CD4-positive, alpha-beta T cell treated with Interleukin-12 subunit alpha and Interleukin-12 subunit beta, for 1 hour (primary cell): ENCODE results near the gene FAR2.
A peak's percentile ranks its signal among the peaks of the same experiment; 100 is the strongest.
"Not testable (repeated sequence)": the region's sequence is repeated elsewhere in the genome, so short reads cannot be mapped to it uniquely, and the experiment has no call there.

ENCODE experiments used
- DNase-seq: peaks from one replicate; pipeline ENCODE4 v3.0.0-alpha.2; 2020

The FAR2 gene

GRCh38 chr12:29148911-29149690, at the start of gene FAR2:
FAR2 (plus strand) TSS chr12:29149278; CDS start chr12:29270450, 121,172 bp downstream.
- peak; percentile 56 for DNase-seq

GRCh38 chr12:29102741-29103140, 46.3 kb upstream of the FAR2 start:
- peak; percentile 43 for DNase-seq

- DNase-seq: peak; percentile 76
These were observed 45.5 kb upstream of the FAR2 start for GRCh38 chr12:29103539-29103974.

DNA sequence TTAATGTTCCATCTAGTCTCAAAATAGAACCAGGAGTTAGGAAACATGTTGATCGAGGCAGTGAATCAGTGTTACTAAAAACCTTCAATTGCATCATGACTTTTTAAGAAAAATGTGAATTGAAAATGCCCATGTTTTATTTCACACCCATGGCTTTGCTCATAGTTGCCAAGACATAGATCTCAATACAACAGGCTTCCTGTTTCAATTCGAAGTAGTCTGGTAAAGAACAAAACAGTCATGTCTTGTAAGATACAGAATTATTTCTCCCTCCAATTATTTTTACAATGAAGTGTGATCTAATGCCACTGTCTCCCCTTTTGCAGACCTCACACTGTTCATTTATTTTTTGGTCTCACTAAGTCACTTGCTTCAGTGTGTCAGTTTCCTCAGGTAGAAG, 44.6 kb upstream of the FAR2 start:
- peak; percentile 15 for DNase-seq

DNA sequence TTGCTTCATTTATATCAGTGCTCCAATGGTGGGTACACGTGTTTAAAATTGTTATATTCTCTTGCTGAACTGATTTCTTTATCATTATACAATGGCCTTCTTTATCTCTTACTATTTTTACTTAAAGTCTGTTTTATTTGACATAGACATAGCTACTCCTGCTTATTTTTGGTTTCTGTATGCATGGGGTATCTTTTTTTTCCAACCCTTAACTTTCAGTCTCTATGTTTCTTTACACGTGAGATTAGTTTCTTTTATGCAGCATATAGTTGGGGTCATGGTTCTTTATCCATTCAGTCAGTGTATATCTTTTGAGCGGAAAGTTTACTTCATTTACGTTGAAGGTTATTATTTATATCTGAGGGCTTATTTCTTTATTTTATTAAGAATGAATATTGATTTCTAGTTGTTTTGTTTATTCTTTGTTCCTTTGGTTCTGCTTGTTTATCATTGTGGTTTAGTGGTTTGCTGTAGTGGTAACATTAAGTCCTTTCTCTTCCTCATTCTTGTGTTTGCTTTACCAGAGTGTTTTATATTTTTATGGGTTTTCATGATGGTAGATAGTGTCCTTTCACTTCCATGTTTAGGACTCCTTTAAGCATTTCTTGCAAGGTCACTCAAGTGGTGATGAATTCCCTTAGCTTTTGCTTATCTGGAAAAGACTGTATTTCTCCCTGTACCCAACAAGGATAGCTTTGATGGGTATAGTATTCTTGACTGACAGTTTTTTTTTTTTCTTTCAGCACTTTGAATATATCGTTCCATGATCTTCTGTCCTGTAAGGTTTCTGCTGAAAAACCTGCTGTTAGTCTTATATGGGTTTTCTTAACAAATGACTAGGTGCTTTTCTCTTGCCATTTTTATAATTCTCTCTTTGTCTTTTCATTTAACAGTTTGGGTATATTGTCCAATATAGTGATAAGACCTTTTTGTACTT, 38.3 kb upstream of the FAR2 start:
- no peak for DNase-seq

- no peak for DNase-seq
These were observed 36.0 kb upstream of the FAR2 start for GRCh38 chr12:29113101-29113500.

GRCh38 chr12:29116414-29116813, 32.7 kb upstream of the FAR2 start:
- DNase-seq: no peak

GRCh38 chr12:29131539-29131938, 17.5 kb upstream of the FAR2 start:
- DNase-seq: no peak

- no peak for DNase-seq
These were observed 16.8 kb upstream of the FAR2 start for GRCh38 chr12:29132316-29132715.

GRCh38 chr12:29133181-29133580, 15.9 kb upstream of the FAR2 start:
- no peak for DNase-seq

- DNase-seq: no peak
These were observed 15.4 kb upstream of the FAR2 start for GRCh38 chr12:29133680-29134079.

DNA sequence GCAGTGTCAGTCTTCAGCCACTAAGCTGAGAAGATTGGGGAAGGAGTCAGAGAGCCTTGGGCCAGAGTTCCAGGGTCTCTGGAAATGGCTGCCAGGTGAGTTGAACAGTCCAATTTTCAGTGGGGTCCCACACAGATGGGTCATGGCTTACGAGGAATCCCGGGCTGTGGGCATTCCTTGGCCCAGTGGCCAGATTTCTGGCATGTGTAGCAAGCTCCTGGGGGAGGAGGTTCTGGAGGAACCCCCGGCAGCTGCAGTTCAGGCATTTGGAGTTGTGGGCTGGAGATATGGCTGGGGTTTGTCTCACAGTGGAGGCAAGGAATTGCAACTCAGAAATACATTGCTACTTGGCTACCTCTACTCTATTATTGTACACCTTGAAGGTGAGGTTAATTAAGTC, 10.8 kb upstream of the FAR2 start:
- DNase-seq: not testable (repeated sequence)

GRCh38 chr12:29138855-29139254, 10.2 kb upstream of the FAR2 start:
- DNase-seq: not testable (repeated sequence)

- DNase-seq: no peak
These were observed 3.5 kb upstream of the FAR2 start for GRCh38 chr12:29145372-29146170.

- no peak for DNase-seq
These were observed 2.9 kb upstream of the FAR2 start for GRCh38 chr12:29146196-29146595.

DNA sequence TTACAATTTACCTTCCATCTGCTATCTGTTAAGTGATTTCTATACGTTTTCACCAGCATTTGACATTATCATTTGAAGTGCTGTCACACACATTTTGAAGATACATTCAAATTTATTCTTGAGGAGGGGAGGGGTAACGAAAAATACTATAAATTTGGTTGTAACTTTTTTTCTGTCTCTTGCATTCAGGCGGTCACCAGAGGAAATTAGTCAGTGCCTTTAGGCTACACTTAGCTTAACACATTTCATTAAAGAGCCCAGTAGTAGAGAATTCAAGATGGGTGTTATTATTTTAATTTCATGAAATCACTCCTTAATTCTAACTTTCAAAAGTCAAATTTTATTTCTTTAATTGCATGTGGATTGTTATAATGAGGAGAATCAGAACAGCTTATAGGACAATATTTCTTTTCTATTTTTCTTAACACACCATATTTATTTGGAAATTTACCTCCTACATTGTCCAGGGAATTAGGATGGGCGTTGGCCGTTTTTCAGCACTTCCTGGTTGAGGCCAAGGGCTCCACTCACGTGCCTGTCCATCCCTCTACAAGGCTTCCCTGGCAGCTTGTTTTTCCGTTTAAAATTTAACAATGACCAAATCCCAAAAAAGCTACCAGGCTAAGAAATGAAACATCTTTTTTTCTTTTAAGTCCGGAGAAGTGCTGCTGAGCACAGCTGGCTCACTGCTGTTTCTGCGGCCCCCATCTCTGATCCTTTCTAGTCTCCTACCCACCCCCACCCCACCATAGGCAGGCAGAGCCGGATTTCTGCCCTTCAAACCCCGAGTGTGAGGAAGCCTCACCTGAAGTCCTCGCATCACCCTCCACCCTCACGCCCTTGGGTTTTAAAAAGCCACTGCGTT, 1.1 kb upstream of the FAR2 start:
- no peak for DNase-seq

GRCh38 chr12:29148596-29148910, 525 bp upstream of the FAR2 start:
- DNase-seq: no peak

GRCh38 chr12:29149691-29150281, 708 bp downstream of the FAR2 start:
- peak; percentile 9 for DNase-seq

DNA sequence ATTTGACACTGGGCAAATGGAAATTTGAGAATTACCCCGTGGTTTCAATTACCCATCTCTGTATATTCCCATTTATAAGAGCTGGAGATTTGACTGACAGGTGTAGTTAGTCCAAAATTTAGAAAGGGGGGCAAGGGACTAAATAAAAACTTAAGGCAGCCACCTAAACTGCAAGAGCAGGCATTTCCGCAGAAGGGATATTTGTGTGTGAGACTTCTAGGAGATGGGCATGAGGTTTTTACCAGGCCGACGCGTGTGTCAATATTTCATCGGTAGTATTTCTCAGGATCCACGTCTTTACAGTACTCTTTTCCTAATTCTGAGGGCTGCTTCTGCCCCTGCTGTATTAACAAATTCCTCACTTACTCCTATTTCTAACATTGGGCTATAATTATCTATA, 1.4 kb downstream of the FAR2 start:
- DNase-seq: no peak

DNA sequence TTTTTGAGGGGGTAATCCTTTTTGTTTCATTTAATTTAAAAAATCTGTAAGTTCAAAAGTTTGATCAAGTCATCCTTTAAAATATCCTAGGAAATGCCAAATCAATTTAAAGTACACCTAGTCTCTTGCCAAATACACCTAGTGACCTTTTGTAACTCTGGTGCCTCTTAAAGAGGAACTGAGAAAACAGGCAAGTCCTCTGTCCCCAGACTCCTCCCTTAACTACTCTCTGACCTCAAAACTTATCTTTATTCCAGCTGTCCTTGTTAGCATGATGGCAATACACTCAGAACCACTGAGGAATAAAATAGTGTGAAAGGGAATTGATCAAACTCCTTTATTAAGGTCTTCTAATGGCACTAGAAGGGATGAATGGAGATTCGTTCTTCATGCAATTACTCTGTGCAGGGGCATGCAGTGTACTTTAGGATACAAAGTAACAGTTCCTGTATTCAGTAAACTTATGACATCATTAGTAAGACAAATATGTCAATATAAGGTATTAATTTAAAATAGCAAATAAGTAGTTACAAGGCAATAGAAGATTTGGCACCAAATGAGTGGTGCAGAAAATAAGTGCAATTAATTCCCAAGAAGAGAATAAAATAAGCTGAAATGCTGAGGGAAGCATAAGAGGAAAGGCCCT, 3.3 kb downstream of the FAR2 start:
- no peak for DNase-seq

GRCh38 chr12:29152981-29153630, 4.0 kb downstream of the FAR2 start:
- no peak for DNase-seq
